Activated CD8-positive, alpha-beta memory T cell treated with anti-CD3 and anti-CD28 coated beads for 48 hours (primary cell): ENCODE measurements around the gene AMD1.
"Not testable (repeated sequence)": the region's sequence is repeated elsewhere in the genome, so short reads cannot be mapped to it uniquely, and the experiment has no call there.

Source experiments
- DNase-seq, 3 experiments: peaks; one replicate each; pipeline ENCODE4 v3.0.0-alpha.2; 2020; ENCODE audit warnings: low read depth in 2 of 3, low spot score in 2 of 3

AMD1 gene

GRCh38 chr6:110877569-110877968 lies 3.0 kb downstream of the AMD1 start:
- DNase-seq: no peak

GRCh38 chr6:110878751-110879522 lies 4.4 kb downstream of the AMD1 start:
- DNase-seq: no peak

GRCh38 chr6:110880651-110881050 lies 6.1 kb downstream of the AMD1 start:
- no peak for DNase-seq

GRCh38 chr6:110881546-110882273 lies 7.1 kb downstream of the AMD1 start:
- DNase-seq: no peak

DNA sequence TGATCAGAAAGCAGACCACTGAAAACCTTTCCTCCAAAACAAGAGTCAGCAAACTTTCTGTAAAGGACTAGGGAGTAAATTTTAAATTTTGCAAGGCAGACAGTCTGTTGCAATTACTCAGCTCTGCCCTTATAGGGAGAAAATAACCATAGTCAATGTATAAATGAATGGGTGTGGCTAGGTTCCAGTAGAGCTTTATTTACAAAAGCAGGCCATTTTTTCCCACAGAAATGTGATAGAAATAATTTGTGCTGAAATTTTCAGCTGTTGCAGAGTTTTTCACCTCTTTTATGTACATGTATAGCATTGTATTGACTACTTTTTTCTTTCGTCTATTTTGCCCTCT lies 7.7 kb downstream of the AMD1 start:
- DNase-seq: no peak

DNA sequence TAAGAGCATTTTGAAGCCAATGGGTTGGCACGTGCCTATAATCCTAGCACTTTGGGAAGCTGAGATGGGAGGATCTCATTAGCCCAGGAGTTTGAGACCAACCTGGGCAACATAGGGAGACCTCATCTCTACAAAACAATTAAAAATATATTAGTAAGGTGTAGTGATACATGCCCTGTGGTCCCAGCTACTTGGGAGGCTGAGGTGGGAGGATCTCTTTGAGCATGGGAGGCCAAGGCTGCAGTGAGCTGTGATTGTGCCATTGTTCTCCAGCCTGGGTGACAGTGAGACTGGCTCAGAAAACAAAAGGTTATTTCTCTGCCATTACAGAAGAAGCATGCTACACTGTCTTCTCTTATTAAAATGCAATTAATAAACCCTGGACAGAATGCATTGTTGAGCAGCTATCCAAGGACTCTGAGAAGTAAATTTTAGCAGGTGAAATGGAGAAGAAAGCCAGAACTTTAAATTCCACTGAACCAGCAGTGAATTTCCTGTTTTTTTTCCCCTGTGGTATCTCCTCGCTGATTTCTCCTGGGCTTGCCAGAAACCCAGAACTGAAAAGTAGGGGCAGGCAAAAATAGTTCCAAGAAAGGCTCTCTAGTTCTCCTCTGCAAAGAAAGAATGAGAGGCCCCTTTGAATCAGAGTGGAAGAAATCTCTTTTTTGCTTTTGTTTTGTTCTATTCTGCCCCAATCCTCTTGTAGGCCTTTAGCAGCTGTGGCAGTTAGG lies 8.4 kb downstream of the AMD1 start:
- no peak for DNase-seq

GRCh38 chr6:110884321-110884720 lies 9.7 kb downstream of the AMD1 start:
- no peak for DNase-seq

GRCh38 chr6:110885526-110885925 lies 10.9 kb downstream of the AMD1 start:
- no peak for DNase-seq

DNA sequence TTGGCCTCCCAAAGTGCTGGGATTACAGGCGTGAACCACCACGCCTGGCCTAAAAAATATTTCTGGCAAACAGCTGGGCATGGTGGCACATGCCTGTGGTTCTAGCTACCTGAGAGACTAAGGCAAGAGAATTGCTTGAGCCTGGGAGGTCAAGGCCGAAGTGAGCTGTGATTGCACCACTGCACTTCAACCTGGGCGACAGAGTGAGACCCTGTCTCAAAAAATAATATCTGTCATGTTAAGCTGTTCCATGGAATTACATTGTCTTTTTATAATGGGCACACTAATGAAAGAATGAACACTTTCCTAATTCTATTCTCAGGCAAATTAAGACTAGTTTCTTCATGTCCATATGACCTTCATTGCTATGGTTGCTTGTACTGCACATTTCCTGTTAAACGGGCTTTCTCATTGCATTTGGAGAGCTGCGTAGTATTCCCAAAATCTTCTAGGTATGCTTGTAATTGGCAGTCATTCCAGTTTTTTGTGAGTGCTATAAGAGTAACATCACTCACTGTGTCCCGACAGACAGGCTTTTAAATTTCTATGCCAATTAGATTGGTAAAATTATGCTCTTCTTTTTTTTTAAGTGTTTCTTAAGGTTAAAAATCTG lies 12.1 kb downstream of the AMD1 start:
- DNase-seq: no peak

- no peak for DNase-seq
Observed at GRCh38 chr6:110890288-110890687, 15.7 kb downstream of the AMD1 start.

- DNase-seq: no peak
Observed at GRCh38 chr6:110895907-110896608, 21.5 kb downstream of the AMD1 start.

GRCh38 chr6:110897433-110897832 lies 22.8 kb downstream of the AMD1 start:
- no peak for DNase-seq

- DNase-seq: no peak
Observed at GRCh38 chr6:110898111-110898510, 23.5 kb downstream of the AMD1 start.

DNA sequence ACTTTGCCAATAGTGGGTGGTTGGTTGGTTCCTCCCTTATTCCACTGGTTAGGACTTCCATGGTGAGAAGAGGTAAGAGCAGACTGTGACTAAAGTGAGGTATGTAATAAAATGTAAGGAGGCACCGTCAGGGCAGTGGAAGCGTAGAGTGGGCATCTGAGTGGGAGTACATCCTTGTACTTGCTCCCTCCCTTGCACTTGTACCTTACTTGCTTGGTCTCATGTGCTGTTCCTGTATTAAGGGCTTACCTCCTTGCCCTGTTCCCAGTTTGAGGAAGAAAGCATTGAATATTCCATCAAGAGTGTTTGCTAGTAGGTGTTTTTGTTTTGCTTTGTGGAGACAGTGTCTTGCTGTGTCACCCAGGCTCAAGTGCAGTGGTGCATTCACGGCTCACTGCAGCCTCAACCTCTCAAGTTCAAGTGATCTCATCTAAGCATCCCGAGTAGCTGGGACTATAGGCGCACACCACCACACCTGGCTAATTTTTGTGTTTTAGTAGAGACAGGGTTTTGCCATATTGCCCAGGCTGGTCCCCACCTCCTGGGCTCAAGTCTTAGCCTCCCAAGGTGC lies 25.5 kb downstream of the AMD1 start:
- no peak for DNase-seq

DNA sequence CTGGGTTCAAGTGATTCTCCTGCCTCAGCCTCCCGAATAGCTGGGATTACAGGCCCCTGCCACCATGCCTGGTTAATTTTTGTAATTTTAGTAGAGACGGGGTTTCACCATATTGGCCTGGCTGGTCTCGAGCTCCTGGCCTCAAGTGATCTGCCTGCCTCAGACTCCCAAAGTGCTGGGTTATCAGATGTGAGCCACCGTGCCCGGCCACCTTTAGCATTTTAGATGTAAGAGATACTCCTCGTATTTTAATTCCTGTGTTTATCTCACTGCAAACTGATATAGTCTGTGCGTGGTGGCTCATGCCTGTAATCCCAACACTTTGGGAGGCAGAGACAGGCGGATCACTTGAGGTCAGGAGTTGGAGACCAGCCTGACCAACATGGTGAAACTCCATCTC lies 27.0 kb downstream of the AMD1 start:
- not testable (repeated sequence) for DNase-seq

DNA sequence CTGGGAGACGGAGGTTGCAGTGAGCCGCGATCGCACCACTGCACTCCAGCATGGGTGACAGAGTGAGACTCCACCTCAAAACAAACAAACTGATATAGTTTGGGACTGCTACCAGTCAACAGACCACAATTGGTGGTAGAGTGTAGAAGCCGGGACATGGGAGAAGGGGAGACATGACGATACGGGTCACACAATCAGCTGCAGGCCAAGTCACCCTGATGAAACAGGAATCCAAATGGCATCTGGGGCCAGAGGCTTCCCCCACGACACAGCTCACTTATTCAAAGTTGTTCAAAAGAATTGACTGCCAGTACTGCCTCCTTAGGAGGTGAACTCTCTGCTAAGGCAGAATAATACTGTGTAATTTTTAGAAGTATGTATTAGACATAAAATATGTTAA lies 27.5 kb downstream of the AMD1 start:
- no peak for DNase-seq

- DNase-seq: not testable (repeated sequence)
Observed at GRCh38 chr6:110906273-110906672, 31.7 kb downstream of the AMD1 start.

DNA sequence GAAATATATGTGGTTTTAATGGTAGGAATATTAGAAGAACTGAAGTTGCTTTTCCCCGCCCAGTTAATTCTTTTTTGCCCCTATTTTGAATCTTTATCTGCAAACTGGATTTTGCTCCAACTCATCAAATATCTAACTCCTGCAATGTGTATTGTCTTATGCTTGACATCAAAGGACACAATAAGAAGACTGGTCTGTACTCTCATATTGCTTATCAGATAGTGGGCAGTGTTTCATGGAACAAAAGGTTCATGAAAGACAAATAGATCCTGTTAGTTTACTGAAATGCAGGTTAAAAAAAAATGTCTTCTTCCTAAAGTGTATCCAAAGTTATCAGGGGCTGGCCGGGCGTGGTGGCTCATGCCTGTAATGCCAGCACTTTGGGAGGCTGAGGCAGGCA lies 56.2 kb downstream of the AMD1 start:
- no peak for DNase-seq

GRCh38 chr6:110933912-110934311 lies 59.3 kb downstream of the AMD1 start:
- DNase-seq: no peak

- no peak for DNase-seq
Observed at GRCh38 chr6:110934381-110934898, 59.9 kb downstream of the AMD1 start.
